H9 (cell line): ENCODE data around the gene HCRTR2. TPM values are rescaled to one million over a fixed set of nuclear protein-coding genes. Genes with fewer than 3 reads are reported as not detected.

Experiments used
- DNase-seq: peaks from one replicate; pipeline ENCODE4 v3.0.0-alpha.2; 2017
- H2AFZ ChIP-seq: one replicate; pipeline ENCODE4 v1.6.1; 2013; ENCODE audit warnings: mild to moderate bottlenecking, low read length, control low read depth, moderate library complexity
- H2AK5ac ChIP-seq: 2 replicates; pipeline ENCODE4 v1.6.1; 2013; ENCODE audit warnings: low read length, control low read depth, mixed read lengths; ENCODE audit not compliant: insufficient read length
- H2BK120ac ChIP-seq: one replicate; pipeline ENCODE4 v1.6.1; 2013; ENCODE audit warnings: low read depth, mild to moderate bottlenecking, low read length, control low read depth, inconsistent platforms; ENCODE audit not compliant: poor library complexity, severe bottlenecking
- H2BK12ac ChIP-seq: 2 replicates; pipeline ENCODE4 v1.6.1; 2013; ENCODE audit warnings: low read length, control low read depth, mixed read lengths, low read depth; ENCODE audit not compliant: insufficient read length
- H2BK15ac ChIP-seq: 2 replicates; pipeline ENCODE4 v1.6.1; 2013; ENCODE audit warnings: low read depth, low read length, control low read depth
- H2BK20ac ChIP-seq: one replicate; pipeline ENCODE4 v1.6.1; 2013; ENCODE audit warnings: low read depth, mild to moderate bottlenecking, low read length, control low read depth, inconsistent platforms; ENCODE audit not compliant: poor library complexity, severe bottlenecking
- H2BK5ac ChIP-seq: 2 replicates; pipeline ENCODE4 v1.6.1; 2013; ENCODE audit warnings: low read length, control low read depth, mixed read lengths; ENCODE audit not compliant: insufficient read length
- H3K14ac ChIP-seq: 2 replicates; pipeline ENCODE4 v1.6.1; 2013; ENCODE audit warnings: low read length, control low read depth; ENCODE audit not compliant: insufficient read depth
- H3K18ac ChIP-seq: 2 replicates; pipeline ENCODE4 v1.6.1; 2013; ENCODE audit warnings: low read depth, mild to moderate bottlenecking, mixed read lengths, low read length, control low read depth; ENCODE audit not compliant: insufficient read length
- H3K23ac ChIP-seq: 2 replicates; pipeline ENCODE4 v1.6.1; 2013; ENCODE audit warnings: low read length, control low read depth, mixed read lengths, low read depth; ENCODE audit not compliant: insufficient read length
- H3K23me2 ChIP-seq: 2 replicates; pipeline ENCODE4 v1.6.1; 2013; ENCODE audit warnings: low read depth, mild to moderate bottlenecking, mixed read lengths, low read length, control low read depth; ENCODE audit not compliant: insufficient read length, poor library complexity, severe bottlenecking
- H3K27ac ChIP-seq: 2 replicates; pipeline ENCODE4 v1.5.1; 2013; ENCODE audit warnings: low read length, control low read depth, mixed read lengths, low read depth; ENCODE audit not compliant: insufficient read length
- H3K27me3 ChIP-seq: 2 replicates; pipeline ENCODE4 v1.6.1; 2013; ENCODE audit warnings: low read length, control low read depth, inconsistent platforms; ENCODE audit not compliant: insufficient read depth
- H3K4ac ChIP-seq: 2 replicates; pipeline ENCODE4 v1.6.1; 2013; ENCODE audit warnings: low read depth, mild to moderate bottlenecking, control low read depth, inconsistent platforms, low read length, moderate library complexity
- H3K4me1 ChIP-seq: 2 replicates; pipeline ENCODE4 v1.6.1; 2013; ENCODE audit warnings: low read length, control low read depth, inconsistent platforms; ENCODE audit not compliant: insufficient read depth
- H3K4me2 ChIP-seq: 2 replicates; pipeline ENCODE4 v1.6.1; 2013; ENCODE audit warnings: low read length, control low read depth, mixed read lengths; ENCODE audit not compliant: insufficient read length, insufficient read depth
- H3K56ac ChIP-seq: 2 replicates; pipeline ENCODE4 v1.6.1; 2013; ENCODE audit warnings: low read depth, mild to moderate bottlenecking, mixed read lengths, low read length, control low read depth; ENCODE audit not compliant: insufficient read length
- H3K79me1 ChIP-seq: 2 replicates; pipeline ENCODE4 v1.6.1; 2013; ENCODE audit warnings: low read depth, mild to moderate bottlenecking, moderate library complexity, low read length, control low read depth, inconsistent platforms; ENCODE audit not compliant: insufficient read depth, poor library complexity, severe bottlenecking
- H3K79me2 ChIP-seq: 2 replicates; pipeline ENCODE4 v1.6.1; 2013; ENCODE audit warnings: low read length, control low read depth, inconsistent platforms; ENCODE audit not compliant: insufficient read depth
- H3K9ac ChIP-seq: 2 replicates; pipeline ENCODE4 v1.6.1; 2013; ENCODE audit warnings: low read length, control low read depth, mixed read lengths; ENCODE audit not compliant: insufficient read length; ENCODE audit errors: extremely low read depth
- H3K9me3 ChIP-seq: one replicate; pipeline ENCODE4 v1.6.1; 2013; ENCODE audit warnings: low read depth, low read length, inconsistent platforms; ENCODE audit not compliant: control insufficient read depth
- H3T11ph ChIP-seq: one replicate; pipeline ENCODE4 v1.6.1; 2013; ENCODE audit warnings: mild to moderate bottlenecking, low read length, control low read depth, inconsistent platforms
- H4K20me1 ChIP-seq: one replicate; pipeline ENCODE4 v1.6.1; 2013; ENCODE audit not compliant: control insufficient read depth, insufficient read length, insufficient read depth
- H4K5ac ChIP-seq: 2 replicates; pipeline ENCODE4 v1.6.1; 2013; ENCODE audit warnings: low read depth, mild to moderate bottlenecking, mixed read lengths, low read length, control low read depth; ENCODE audit not compliant: insufficient read length
- H4K8ac ChIP-seq: replicated peaks from 2 replicates; pipeline ENCODE4 v1.6.1; 2013; ENCODE audit warnings: low read length, control low read depth, mixed read lengths, low read depth; ENCODE audit not compliant: insufficient read length
- H4K91ac ChIP-seq: 2 replicates; pipeline ENCODE4 v1.6.1; 2013; ENCODE audit warnings: low read depth, mild to moderate bottlenecking, moderate library complexity, mixed read lengths, low read length, control low read depth; ENCODE audit not compliant: insufficient read length
- H3K27ac Mint-ChIP-seq, 3 experiments: 2 replicates in 2 of 3; 3 replicates in 1 of 3; pipeline ENCODE4 v1.8.0; 2020 to 2021; ENCODE audit warnings: mixed read lengths in 3 of 3, mild to moderate bottlenecking in 1 of 3, moderate library complexity in 1 of 3
- H3K27me3 Mint-ChIP-seq: 2 replicates; pipeline ENCODE4 v1.8.0; 2021; ENCODE audit warnings: low read depth, mild to moderate bottlenecking, moderate library complexity, mixed read lengths
- H3K36me3 Mint-ChIP-seq, 3 experiments: 2 replicates in 2 of 3; 3 replicates in 1 of 3; pipeline ENCODE4 v1.8.0; 2020 to 2021; ENCODE audit warnings: low read depth in 3 of 3, mixed read lengths in 3 of 3; ENCODE audit not compliant: insufficient read depth in 1 of 3
- H3K4me1 Mint-ChIP-seq, 2 experiments: 2 replicates each; pipeline ENCODE4 v1.8.0; 2020; ENCODE audit warnings: mixed read lengths in 2 of 2
- H3K4me3 Mint-ChIP-seq, 2 experiments: 2 replicates in 1 of 2; 3 replicates in 1 of 2; pipeline ENCODE4 v1.8.0; 2020 to 2021; ENCODE audit warnings: mild to moderate bottlenecking in 2 of 2, mixed read lengths in 2 of 2, moderate library complexity in 1 of 2
- H3K9me3 Mint-ChIP-seq, 2 experiments: 2 replicates in 1 of 2; 3 replicates in 1 of 2; pipeline ENCODE4 v1.8.0; 2020; ENCODE audit warnings: mild to moderate bottlenecking in 2 of 2, mixed read lengths in 2 of 2, moderate library complexity in 1 of 2
- WGBS: extraction: QIAGEN DNeasy Blood & Tissue Kit; methylation state at CpG from one replicate; pipeline ENCODE4 v1.1.7; 2013; ENCODE audit warnings: missing lambda C conversion rate, low lambda C conversion rate, mixed read lengths; ENCODE audit not compliant: insufficient read length; ENCODE audit errors: extremely low coverage; 5-methylcytosine and 5-hydroxymethylcytosine counted together
- total RNA-seq: library from RNA; stranded (reverse); gene quantifications from 2 replicates; pipeline ENCODE4 v1.2.1, GENCODE V29; 2021
- TF ChIP-seq, protein P1 (sequence below): fragments of 200-600 bp; sonication (generic); conservative IDR thresholded peaks from 3 replicates; pipeline ENCODE4 v1.8.0; 2021; ENCODE audit warnings: antibody characterized with exemption, mild to moderate bottlenecking

HCRTR2 gene
- total RNA-seq, 1 experiment from 2014 or later: not detected

DNA sequence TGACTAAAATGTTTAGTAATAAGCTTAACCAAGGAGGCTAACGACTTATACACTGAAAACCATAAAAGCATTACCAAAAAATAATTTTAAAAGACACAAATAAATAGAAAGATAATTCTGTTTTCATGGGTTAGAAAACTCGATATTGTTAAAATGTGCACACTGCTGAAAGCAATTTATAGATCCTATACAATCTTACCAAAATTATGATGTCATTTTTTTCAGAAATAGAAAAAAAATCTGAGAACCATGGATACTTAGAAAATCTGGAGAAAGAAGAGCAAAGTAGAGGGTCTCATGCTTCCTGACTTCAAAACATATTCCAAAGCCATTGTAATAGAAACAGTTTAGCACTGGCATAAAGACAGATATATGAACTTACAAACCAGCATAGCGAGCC, 46.6 kb downstream of the HCRTR2 start:
- Histone ChIP-seq H3K79me1 (no peaks in the 10 kb centered on the region), H2AFZ (no peak overlapping the region), H4K20me1 (no peaks in the 10 kb centered on the region), H3K56ac (no peak overlapping the region), H3K14ac (no peak overlapping the region), H2BK12ac (no peak overlapping the region), H3K23ac (no peak overlapping the region), H4K8ac (no peak overlapping the region), H4K5ac (no peak overlapping the region), H3K9me3 (no peaks in the 10 kb centered on the region), H2AK5ac (no peak overlapping the region), H3K4me2 (no peak overlapping the region), H2BK15ac (no peak overlapping the region), H3T11ph (no peak overlapping the region), H3K23me2 (no peaks in the 10 kb centered on the region), H3K18ac (no peak overlapping the region), H3K4me1 (no peaks in the 10 kb centered on the region), H3K9ac (no peak overlapping the region), H3K27ac (no peak overlapping the region), H2BK20ac (no peak overlapping the region), H3K79me2 (no peaks in the 10 kb centered on the region), H2BK5ac (no peak overlapping the region), H3K4ac (no peak overlapping the region), H2BK120ac (no peak overlapping the region), H4K91ac (no peak overlapping the region), H3K27me3 (no peaks in the 10 kb centered on the region)
- H3K4me3 Mint-ChIP-seq: no peak overlapping the region
- DNase-seq: no peak
- TF ChIP-seq, protein P1, sequence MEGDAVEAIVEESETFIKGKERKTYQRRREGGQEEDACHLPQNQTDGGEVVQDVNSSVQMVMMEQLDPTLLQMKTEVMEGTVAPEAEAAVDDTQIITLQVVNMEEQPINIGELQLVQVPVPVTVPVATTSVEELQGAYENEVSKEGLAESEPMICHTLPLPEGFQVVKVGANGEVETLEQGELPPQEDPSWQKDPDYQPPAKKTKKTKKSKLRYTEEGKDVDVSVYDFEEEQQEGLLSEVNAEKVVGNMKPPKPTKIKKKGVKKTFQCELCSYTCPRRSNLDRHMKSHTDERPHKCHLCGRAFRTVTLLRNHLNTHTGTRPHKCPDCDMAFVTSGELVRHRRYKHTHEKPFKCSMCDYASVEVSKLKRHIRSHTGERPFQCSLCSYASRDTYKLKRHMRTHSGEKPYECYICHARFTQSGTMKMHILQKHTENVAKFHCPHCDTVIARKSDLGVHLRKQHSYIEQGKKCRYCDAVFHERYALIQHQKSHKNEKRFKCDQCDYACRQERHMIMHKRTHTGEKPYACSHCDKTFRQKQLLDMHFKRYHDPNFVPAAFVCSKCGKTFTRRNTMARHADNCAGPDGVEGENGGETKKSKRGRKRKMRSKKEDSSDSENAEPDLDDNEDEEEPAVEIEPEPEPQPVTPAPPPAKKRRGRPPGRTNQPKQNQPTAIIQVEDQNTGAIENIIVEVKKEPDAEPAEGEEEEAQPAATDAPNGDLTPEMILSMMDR: no peak
- 0 out of 4 replicates have a peak, but pooled peaks cover 0 to 4% of the 10 kb centered on the region in 2 experiments for H3K4me1 Mint-ChIP-seq
- peaks cover 0 to 3% (median 2%) of the 10 kb centered on the region in 3 experiments; a peak in 1 of 7 replicates for H3K36me3 Mint-ChIP-seq
- peaks cover 0 to 7% of the 10 kb centered on the region in 2 experiments; a peak in 2 of 5 replicates for H3K9me3 Mint-ChIP-seq
- no CpG with 5 or more reads among the region's 3 CpGs for WGBS
- H3K27ac Mint-ChIP-seq: no peak overlapping the region
- H3K27me3 Mint-ChIP-seq: no peaks in the 10 kb centered on the region
